Nasal cavity respiratory epithelium epithelial cell of viscerocranial mucosa (primary cell): Measurements from ENCODE around the gene ZSCAN21. TPM values are rescaled to one million over a fixed set of nuclear protein-coding genes. Genes with fewer than 3 reads are reported as not detected.

ENCODE experiments used
- total RNA-seq: library from RNA; depleted of rRNA; stranded (reverse); fragments of >200 nt; gene quantifications from 2 replicates; pipeline ENCODE4 v1.2.3, GENCODE V29; 2014

Gene ZSCAN21
- total RNA-seq = 11.0 and 15.4 TPM in 2 replicates

GRCh38 chr7:100049441-100050291 lies at the start of gene ZSCAN21:
ZSCAN21 (plus strand) TSS chr7:100049774; CDS start chr7:100057007, 7,233 bp downstream.

GRCh38 chr7:100015232-100016214 lies 34.1 kb upstream of the ZSCAN21 start, which contains the start of gene ZKSCAN1:
ZKSCAN1 (plus strand) TSS chr7:100015596; CDS start chr7:100023507, 7,911 bp downstream.

GRCh38 chr7:100081535-100082102 lies 32.0 kb downstream of the ZSCAN21 start, which contains the start of gene ZNF3:
ZNF3 (minus strand) TSS chr7:100081723; CDS start chr7:100077357, 4,366 bp downstream.

GRCh38 chr7:100088621-100089457 lies 39.3 kb downstream of the ZSCAN21 start, which contains the start of gene COPS6:
COPS6 (plus strand) TSS chr7:100088969; CDS start chr7:100088991, 22 bp downstream.

GRCh38 chr7:100101016-100101862 lies 51.7 kb downstream of the ZSCAN21 start, which contains the start of the genes AP4M1 and MCM7:
AP4M1 (plus strand) TSS chr7:100101643; CDS start chr7:100101715, 72 bp downstream.
MCM7 (minus strand) TSS chr7:100101397; CDS start chr7:100101294, 103 bp downstream.

Other genes with a start within 250 kb of the ZSCAN21 start
- not detected in 2 replicates for gene CYP3A43, start 221.8 kb upstream of the ZSCAN21 start, total RNA-seq
- gene OR2AE1, start 172.7 kb upstream of the ZSCAN21 start, total RNA-seq = 0.21 TPM in 1 of 2 replicates, not detected in the other
- 23.9 and 38.2 TPM in 2 replicates for gene TRIM4, start 130.2 kb upstream of the ZSCAN21 start, total RNA-seq
- gene GJC3, start 120.2 kb upstream of the ZSCAN21 start, total RNA-seq = 0.14 TPM in 1 of 2 replicates, not detected in the other
- gene AZGP1, start 73.7 kb upstream of the ZSCAN21 start, total RNA-seq = 1.0 and 1.3 TPM in 2 replicates
- gene ZKSCAN1, start 34.2 kb upstream of the ZSCAN21 start, total RNA-seq = 40.3 and 61.4 TPM in 2 replicates
- gene ZNF3, start 31.9 kb downstream of the ZSCAN21 start, total RNA-seq = 22.2 and 28.9 TPM in 2 replicates
- gene COPS6, start 39.2 kb downstream of the ZSCAN21 start, total RNA-seq = 56.0 and 63.2 TPM in 2 replicates
- gene MCM7, start 51.6 kb downstream of the ZSCAN21 start, total RNA-seq = 25.6 and 27.3 TPM in 2 replicates
- gene AP4M1, start 51.9 kb downstream of the ZSCAN21 start, total RNA-seq = 12.6 and 16.8 TPM in 2 replicates
- gene TAF6, start 69.6 kb downstream of the ZSCAN21 start, total RNA-seq = 23.6 and 46.7 TPM in 2 replicates
- 1.4 and 4.6 TPM in 2 replicates for gene CNPY4, start 69.9 kb downstream of the ZSCAN21 start, total RNA-seq
- gene MBLAC1, start 77.2 kb downstream of the ZSCAN21 start, total RNA-seq = 1.00 and 1.0 TPM in 2 replicates
- gene LAMTOR4, start 99.1 kb downstream of the ZSCAN21 start, total RNA-seq = 37.9 and 61.5 TPM in 2 replicates
- 6.2 and 8.7 TPM in 2 replicates for gene TRAPPC14, start 108.9 kb downstream of the ZSCAN21 start, total RNA-seq
- gene GAL3ST4, start 118.8 kb downstream of the ZSCAN21 start, total RNA-seq = 0.34 and 1.1 TPM in 2 replicates
- 1.4 and 2.1 TPM in 2 replicates for gene GPC2, start 127.6 kb downstream of the ZSCAN21 start, total RNA-seq
- 0.07 and 0.34 TPM in 2 replicates for gene STAG3, start 128.1 kb downstream of the ZSCAN21 start, total RNA-seq
- gene PVRIG, start 170.2 kb downstream of the ZSCAN21 start, total RNA-seq = not detected in 2 replicates